Measurements from ENCODE around the gene CTPS2.

DNA sequence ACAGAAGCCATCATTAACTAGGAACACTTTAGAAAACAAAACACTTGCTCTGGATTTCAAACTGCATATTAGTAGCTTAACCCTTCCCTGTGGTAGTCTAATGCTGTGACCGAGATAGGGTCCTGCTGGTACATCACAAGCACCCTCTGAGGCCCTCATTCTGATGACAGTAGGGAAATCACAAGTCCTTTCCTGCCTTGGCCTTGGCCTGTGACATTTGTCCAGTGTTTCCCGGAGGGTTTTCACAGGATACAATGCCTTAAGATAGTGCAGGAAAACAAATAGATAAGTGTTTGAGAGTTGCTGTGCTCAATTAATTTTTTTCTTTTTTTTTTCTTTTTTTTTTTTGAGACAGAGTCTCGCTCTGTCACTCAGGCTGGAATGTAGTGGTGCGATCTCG, 36.0 kb upstream of the CTPS2 start:
- TF ChIP-seq, protein P1, sequence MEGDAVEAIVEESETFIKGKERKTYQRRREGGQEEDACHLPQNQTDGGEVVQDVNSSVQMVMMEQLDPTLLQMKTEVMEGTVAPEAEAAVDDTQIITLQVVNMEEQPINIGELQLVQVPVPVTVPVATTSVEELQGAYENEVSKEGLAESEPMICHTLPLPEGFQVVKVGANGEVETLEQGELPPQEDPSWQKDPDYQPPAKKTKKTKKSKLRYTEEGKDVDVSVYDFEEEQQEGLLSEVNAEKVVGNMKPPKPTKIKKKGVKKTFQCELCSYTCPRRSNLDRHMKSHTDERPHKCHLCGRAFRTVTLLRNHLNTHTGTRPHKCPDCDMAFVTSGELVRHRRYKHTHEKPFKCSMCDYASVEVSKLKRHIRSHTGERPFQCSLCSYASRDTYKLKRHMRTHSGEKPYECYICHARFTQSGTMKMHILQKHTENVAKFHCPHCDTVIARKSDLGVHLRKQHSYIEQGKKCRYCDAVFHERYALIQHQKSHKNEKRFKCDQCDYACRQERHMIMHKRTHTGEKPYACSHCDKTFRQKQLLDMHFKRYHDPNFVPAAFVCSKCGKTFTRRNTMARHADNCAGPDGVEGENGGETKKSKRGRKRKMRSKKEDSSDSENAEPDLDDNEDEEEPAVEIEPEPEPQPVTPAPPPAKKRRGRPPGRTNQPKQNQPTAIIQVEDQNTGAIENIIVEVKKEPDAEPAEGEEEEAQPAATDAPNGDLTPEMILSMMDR (IDR thresholded peaks at IDR 0.05 in 8 of 11, conservative IDR thresholded peaks at IDR 0.05 in 3 of 11), result no peak
- no peak for TF ChIP-seq POLR2A (IDR thresholded peaks at IDR 0.05)
- TF ChIP-seq POLR2AphosphoS5 (IDR thresholded peaks at IDR 0.05), result no peak

Measured in spleen (tissue), 7 donors.